SK-N-SH treated with all-trans-retinoic acid at 6 μM for 48 hours (cell line): Measurements from ENCODE around the gene TNS1.

Source experiments
- ARNTL ChIP-seq: fragments of 450-650 bp; formaldehyde crosslinking; IDR thresholded peaks from 2 replicates; pipeline ENCODE4 v1.5.0; 2020; ENCODE audit warnings: low read depth, mild to moderate bottlenecking, moderate library complexity, borderline replicate concordance
- BACH2 ChIP-seq: fragments of 250-450 bp; sonication (Bioruptor Pico); IDR thresholded peaks from 2 replicates; pipeline ENCODE4 v1.9.0; 2021; ENCODE audit warnings: mild to moderate bottlenecking, borderline replicate concordance
- GLIS3 ChIP-seq: fragments of 250-450 bp; sonication (Bioruptor Pico); IDR thresholded peaks from 2 replicates; pipeline ENCODE4 v1.5.0; 2020; ENCODE audit warnings: mild to moderate bottlenecking, moderate library complexity
- OSR1 ChIP-seq: fragments of 250-450 bp; sonication (Bioruptor Pico); IDR thresholded peaks from 2 replicates; pipeline ENCODE4 v1.8.0; 2022; ENCODE audit warnings: moderate library complexity, mild to moderate bottlenecking, inconsistent platforms
- RARB ChIP-seq: fragments of 250-450 bp; sonication (Bioruptor Pico); IDR thresholded peaks from 2 replicates; pipeline ENCODE4 v1.8.0; 2021; ENCODE audit warnings: mild to moderate bottlenecking, moderate library complexity
- SNAI2 ChIP-seq: fragments of 250-450 bp; sonication (Bioruptor Pico); IDR thresholded peaks from 2 replicates; pipeline ENCODE4 v1.5.0; 2020; ENCODE audit warnings: mild to moderate bottlenecking, moderate library complexity
- TOX ChIP-seq: fragments of 250-450 bp; sonication (Bioruptor Pico); IDR thresholded peaks from 2 replicates; pipeline ENCODE4 v1.8.0; 2021; ENCODE audit warnings: mild to moderate bottlenecking, moderate library complexity, borderline replicate concordance
- ZC3H10 ChIP-seq: fragments of 250-450 bp; sonication (Bioruptor Pico); IDR thresholded peaks from 2 replicates; pipeline ENCODE4 v1.5.1; 2021; ENCODE audit warnings: mild to moderate bottlenecking, moderate library complexity
- ZFP3 ChIP-seq: fragments of 250-450 bp; sonication (Bioruptor Pico); IDR thresholded peaks from 2 replicates; pipeline ENCODE4 v1.5.0; 2020; ENCODE audit warnings: mild to moderate bottlenecking, moderate library complexity
- ZFP30 ChIP-seq: fragments of 450-650 bp; formaldehyde crosslinking; IDR thresholded peaks from 2 replicates; pipeline ENCODE4 v1.5.0; 2022; ENCODE audit warnings: mild to moderate bottlenecking, moderate library complexity
- ZNF565 ChIP-seq: fragments of 450-650 bp; formaldehyde crosslinking; conservative IDR thresholded peaks from 2 replicates; pipeline ENCODE4 v1.5.0; 2020; ENCODE audit warnings: low read depth, mild to moderate bottlenecking, moderate library complexity
- TF ChIP-seq, protein P1 (sequence below): fragments of 250-450 bp; sonication (Bioruptor Pico); IDR thresholded peaks from 2 replicates; pipeline ENCODE4 v1.8.0; 2020; ENCODE audit warnings: mild to moderate bottlenecking, moderate library complexity, borderline replicate concordance
- TF ChIP-seq, protein P2 (sequence below): fragments of 250-450 bp; sonication (Bioruptor Pico); IDR thresholded peaks from 2 replicates; pipeline ENCODE4 v1.5.1; 2021; ENCODE audit warnings: mild to moderate bottlenecking, moderate library complexity
- TF ChIP-seq, protein P3 (sequence below): fragments of 250-450 bp; sonication (Bioruptor Pico); IDR thresholded peaks from 2 replicates; pipeline ENCODE4 v1.8.0; 2021; ENCODE audit warnings: low read depth, mild to moderate bottlenecking, moderate library complexity, borderline replicate concordance

DNA sequence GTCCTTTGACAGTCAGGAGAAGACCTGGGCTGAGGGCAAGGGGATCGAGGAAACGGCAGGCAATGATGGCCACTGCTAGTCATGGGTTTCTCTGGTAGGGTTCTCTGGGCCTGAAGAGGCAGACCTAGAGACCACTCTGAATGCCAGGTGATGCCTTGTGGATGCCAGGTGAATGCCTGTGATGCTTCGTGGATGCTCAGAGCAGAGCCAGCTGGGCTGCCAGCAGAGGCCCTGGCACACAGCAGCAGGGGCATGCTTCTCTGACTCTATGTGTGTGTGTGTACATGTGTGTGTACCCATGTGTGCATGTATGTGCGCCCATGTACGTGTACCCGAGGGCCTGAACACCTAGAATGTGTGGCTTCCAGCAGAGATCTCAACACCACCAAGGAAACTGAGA is 172.0 kb downstream of the TNS1 start:
- TF ChIP-seq, protein P1, sequence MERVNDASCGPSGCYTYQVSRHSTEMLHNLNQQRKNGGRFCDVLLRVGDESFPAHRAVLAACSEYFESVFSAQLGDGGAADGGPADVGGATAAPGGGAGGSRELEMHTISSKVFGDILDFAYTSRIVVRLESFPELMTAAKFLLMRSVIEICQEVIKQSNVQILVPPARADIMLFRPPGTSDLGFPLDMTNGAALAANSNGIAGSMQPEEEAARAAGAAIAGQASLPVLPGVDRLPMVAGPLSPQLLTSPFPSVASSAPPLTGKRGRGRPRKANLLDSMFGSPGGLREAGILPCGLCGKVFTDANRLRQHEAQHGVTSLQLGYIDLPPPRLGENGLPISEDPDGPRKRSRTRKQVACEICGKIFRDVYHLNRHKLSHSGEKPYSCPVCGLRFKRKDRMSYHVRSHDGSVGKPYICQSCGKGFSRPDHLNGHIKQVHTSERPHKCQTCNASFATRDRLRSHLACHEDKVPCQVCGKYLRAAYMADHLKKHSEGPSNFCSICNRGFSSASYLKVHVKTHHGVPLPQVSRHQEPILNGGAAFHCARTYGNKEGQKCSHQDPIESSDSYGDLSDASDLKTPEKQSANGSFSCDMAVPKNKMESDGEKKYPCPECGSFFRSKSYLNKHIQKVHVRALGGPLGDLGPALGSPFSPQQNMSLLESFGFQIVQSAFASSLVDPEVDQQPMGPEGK (CRISPR knock-in tag), result no peak
- no peak for TF ChIP-seq ZFP3 (CRISPR knock-in tag)
- TF ChIP-seq GLIS3 (CRISPR knock-in tag), result no peak
- no peak for TF ChIP-seq ZFP30 (CRISPR knock-in tag)
- no peak for TF ChIP-seq ARNTL
- no peak for TF ChIP-seq ZC3H10 (CRISPR knock-in tag)
- no peak for TF ChIP-seq SNAI2
- TF ChIP-seq, protein P2, sequence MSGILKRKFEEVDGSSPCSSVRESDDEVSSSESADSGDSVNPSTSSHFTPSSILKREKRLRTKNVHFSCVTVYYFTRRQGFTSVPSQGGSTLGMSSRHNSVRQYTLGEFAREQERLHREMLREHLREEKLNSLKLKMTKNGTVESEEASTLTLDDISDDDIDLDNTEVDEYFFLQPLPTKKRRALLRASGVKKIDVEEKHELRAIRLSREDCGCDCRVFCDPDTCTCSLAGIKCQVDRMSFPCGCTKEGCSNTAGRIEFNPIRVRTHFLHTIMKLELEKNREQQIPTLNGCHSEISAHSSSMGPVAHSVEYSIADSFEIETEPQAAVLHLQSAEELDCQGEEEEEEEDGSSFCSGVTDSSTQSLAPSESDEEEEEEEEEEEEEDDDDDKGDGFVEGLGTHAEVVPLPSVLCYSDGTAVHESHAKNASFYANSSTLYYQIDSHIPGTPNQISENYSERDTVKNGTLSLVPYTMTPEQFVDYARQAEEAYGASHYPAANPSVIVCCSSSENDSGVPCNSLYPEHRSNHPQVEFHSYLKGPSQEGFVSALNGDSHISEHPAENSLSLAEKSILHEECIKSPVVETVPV (CRISPR knock-in tag), result no peak
- no peak for TF ChIP-seq TOX (CRISPR knock-in tag)
- no peak for TF ChIP-seq OSR1 (CRISPR knock-in tag)
- TF ChIP-seq, protein P3, sequence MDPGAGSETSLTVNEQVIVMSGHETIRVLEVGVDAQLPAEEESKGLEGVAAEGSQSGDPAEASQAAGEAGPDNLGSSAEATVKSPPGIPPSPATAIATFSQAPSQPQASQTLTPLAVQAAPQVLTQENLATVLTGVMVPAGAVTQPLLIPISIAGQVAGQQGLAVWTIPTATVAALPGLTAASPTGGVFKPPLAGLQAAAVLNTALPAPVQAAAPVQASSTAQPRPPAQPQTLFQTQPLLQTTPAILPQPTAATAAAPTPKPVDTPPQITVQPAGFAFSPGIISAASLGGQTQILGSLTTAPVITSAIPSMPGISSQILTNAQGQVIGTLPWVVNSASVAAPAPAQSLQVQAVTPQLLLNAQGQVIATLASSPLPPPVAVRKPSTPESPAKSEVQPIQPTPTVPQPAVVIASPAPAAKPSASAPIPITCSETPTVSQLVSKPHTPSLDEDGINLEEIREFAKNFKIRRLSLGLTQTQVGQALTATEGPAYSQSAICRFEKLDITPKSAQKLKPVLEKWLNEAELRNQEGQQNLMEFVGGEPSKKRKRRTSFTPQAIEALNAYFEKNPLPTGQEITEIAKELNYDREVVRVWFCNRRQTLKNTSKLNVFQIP, result no peak
- TF ChIP-seq BACH2, result no peak
- no peak for TF ChIP-seq RARB (CRISPR knock-in tag)
- TF ChIP-seq ZNF565 (CRISPR knock-in tag), result no peak
